ENCODE results near the gene FLNB. TPM values are rescaled to one million over a fixed set of nuclear protein-coding genes. Genes with fewer than 3 reads are reported as not detected.
A peak's percentile ranks its signal among the peaks of the same experiment; 100 is the strongest.

The FLNB gene
- total and polyA plus RNA-seq, 2 of the 13 experiments (the other 11 are each of a cell fraction or from before 2014, with no cell fraction given): 106 to 130 TPM

DNA sequence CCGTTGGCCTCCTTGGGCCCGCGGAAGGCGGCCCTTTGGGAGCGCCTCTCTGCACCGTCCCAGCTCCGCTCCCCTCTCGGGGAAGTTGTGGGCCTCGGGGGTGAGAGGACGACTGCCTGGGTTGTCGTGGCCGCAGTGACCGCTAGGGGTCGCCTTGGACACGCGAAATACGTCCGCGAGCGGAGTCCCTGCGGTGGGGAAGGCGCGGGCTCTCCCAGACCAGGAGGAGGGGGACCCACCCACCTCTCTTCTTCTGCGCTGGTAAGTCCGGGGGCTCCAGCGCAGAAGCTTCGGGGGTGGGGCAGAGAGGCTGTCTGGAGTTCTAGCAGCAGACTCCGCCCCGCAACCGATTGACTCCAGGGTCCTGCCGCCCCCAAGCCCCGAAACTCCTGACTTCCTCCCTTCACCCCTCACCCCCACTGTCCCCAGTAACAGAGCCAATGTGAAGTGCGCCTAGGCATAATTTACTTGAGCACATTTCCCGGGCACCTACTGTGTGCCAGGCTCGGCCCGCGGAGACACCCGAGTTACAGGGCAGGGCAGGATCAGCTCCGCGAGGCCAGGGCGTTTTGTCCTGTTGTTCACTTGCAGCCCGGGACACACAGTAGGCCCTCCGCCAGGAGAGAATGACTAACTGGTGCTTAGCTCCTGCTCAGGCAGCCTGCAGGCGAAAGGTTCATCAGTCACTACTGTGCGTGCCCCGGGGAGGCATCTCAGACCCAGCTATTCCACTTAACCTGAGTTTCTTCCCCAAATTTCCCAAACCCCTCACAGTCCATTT is 169.7 kb downstream of the FLNB start (continued):
- TF ChIP-seq SRSF1 (optimal IDR thresholded peaks at IDR 0.05; ENCODE audit: low read depth, low read length) (no peak), GPN1 (CRISPR knock-in tag; IDR thresholded peaks at IDR 0.05; ENCODE audit: borderline replicate concordance) (no peak), DDIT3 (CRISPR knock-in tag; IDR thresholded peaks at IDR 0.05) (no peak), ZNF12 (CRISPR knock-in tag; IDR thresholded peaks at IDR 0.05) (no peak), BCL6 (CRISPR knock-in tag; IDR thresholded peaks at IDR 0.05) (peak; percentile 58; the same call in 1 of the 2 replicates), ZNF33A (CRISPR knock-in tag; IDR thresholded peaks at IDR 0.05; ENCODE audit: borderline replicate concordance) (no peak), ZBTB39 (CRISPR knock-in tag; IDR thresholded peaks at IDR 0.05) (no peak), MIER2 (CRISPR knock-in tag; IDR thresholded peaks at IDR 0.05) (no peak), RFX5 (IDR thresholded peaks at IDR 0.05; ENCODE audit: low read depth, low read length) (no peak), KLF11 (CRISPR knock-in tag; IDR thresholded peaks at IDR 0.05) (no peak), ETV5 (CRISPR knock-in tag; IDR thresholded peaks at IDR 0.05; ENCODE audit: borderline replicate concordance) (peak; percentile 41; the same call in 1 of the 2 replicates), IRX3 (CRISPR knock-in tag; IDR thresholded peaks at IDR 0.05; ENCODE audit: borderline replicate concordance, low read depth) (no peak), KDM6A (CRISPR knock-in tag; IDR thresholded peaks at IDR 0.05; ENCODE audit: low read depth) (no peak), MXI1 (IDR thresholded peaks at IDR 0.05; ENCODE audit: borderline replicate concordance, low read depth, low read length) (0 out of 3 replicates have a peak, but pooled peaks have one; percentile 22), RBM22 (optimal IDR thresholded peaks at IDR 0.05; ENCODE audit: low read length) (no peak), ZNF850 (CRISPR knock-in tag; conservative IDR thresholded peaks at IDR 0.05) (no peak), ZNF350 (CRISPR knock-in tag; IDR thresholded peaks at IDR 0.05; ENCODE audit: borderline replicate concordance, low read depth) (peak; percentile 34; the same call in 1 of the 2 replicates), PAX8 (CRISPR knock-in tag; IDR thresholded peaks at IDR 0.05; ENCODE audit: borderline replicate concordance) (no peak)
- TF ChIP-seq, protein P1, sequence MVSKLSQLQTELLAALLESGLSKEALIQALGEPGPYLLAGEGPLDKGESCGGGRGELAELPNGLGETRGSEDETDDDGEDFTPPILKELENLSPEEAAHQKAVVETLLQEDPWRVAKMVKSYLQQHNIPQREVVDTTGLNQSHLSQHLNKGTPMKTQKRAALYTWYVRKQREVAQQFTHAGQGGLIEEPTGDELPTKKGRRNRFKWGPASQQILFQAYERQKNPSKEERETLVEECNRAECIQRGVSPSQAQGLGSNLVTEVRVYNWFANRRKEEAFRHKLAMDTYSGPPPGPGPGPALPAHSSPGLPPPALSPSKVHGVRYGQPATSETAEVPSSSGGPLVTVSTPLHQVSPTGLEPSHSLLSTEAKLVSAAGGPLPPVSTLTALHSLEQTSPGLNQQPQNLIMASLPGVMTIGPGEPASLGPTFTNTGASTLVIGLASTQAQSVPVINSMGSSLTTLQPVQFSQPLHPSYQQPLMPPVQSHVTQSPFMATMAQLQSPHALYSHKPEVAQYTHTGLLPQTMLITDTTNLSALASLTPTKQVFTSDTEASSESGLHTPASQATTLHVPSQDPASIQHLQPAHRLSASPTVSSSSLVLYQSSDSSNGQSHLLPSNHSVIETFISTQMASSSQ (IDR thresholded peaks at IDR 0.05; ENCODE audit: low read depth): no peak
- TF ChIP-seq, protein P1 (CRISPR knock-in tag; IDR thresholded peaks at IDR 0.05; ENCODE audit: borderline replicate concordance): peak; percentile 33; the same call in 1 of the 2 replicates
- TF ChIP-seq, protein P2, sequence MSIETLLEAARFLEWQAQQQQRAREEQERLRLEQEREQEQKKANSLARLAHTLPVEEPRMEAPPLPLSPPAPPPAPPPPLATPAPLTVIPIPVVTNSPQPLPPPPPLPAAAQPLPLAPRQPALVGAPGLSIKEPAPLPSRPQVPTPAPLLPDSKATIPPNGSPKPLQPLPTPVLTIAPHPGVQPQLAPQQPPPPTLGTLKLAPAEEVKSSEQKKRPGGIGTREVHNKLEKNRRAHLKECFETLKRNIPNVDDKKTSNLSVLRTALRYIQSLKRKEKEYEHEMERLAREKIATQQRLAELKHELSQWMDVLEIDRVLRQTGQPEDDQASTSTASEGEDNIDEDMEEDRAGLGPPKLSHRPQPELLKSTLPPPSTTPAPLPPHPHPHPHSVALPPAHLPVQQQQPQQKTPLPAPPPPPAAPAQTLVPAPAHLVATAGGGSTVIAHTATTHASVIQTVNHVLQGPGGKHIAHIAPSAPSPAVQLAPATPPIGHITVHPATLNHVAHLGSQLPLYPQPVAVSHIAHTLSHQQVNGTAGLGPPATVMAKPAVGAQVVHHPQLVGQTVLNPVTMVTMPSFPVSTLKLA (IDR thresholded peaks at IDR 0.05): no peak
